Heart right ventricle (tissue), 16 donors: ENCODE results near the gene ALPG. TPM values are rescaled to one million over a fixed set of nuclear protein-coding genes. Genes with fewer than 3 reads are reported as not detected.
"Not testable (repeated sequence)": the region's sequence is repeated elsewhere in the genome, so short reads cannot be mapped to it uniquely, and the experiment has no call there.

Source experiments
- ATAC-seq, 8 donors: fragments of 200-7000 bp; cut with Tn5 transposase; one replicate each; pipeline ENCODE4 v1.9.1; 2020; ENCODE audit warnings: mild to moderate bottlenecking in 8 of 8, moderate library complexity in 8 of 8, moderate number of reproducible peaks in 1 of 8
- DNase-seq, 2 donors: peaks; one replicate each; pipeline ENCODE4 v3.0.0-alpha.2; 2020
- H3K27ac ChIP-seq, 10 donors: fragments of 200-600 bp; sonication (generic) in 2 of 10; one replicate each; pipeline versions ENCODE4 v1.5.0 to v1.8.0; 2020 to 2022; ENCODE audit warnings: mild to moderate bottlenecking in 3 of 10
- H3K27me3 ChIP-seq, 7 donors: fragments of 200-600 bp; one replicate each; pipeline ENCODE4 v1.8.0; 2021 to 2022; ENCODE audit warnings: mild to moderate bottlenecking in 2 of 7
- H3K36me3 ChIP-seq, 9 donors: fragments of 200-600 bp; sonication (generic) in 1 of 9; one replicate each; pipeline versions ENCODE4 v1.5.0 to v1.8.0; 2020 to 2022; ENCODE audit warnings: mild to moderate bottlenecking in 2 of 9
- H3K4me1 ChIP-seq, 9 donors: fragments of 200-600 bp; sonication (generic) in 1 of 9; one replicate each; pipeline versions ENCODE4 v1.5.0 to v1.8.0; 2020 to 2022; ENCODE audit warnings: mild to moderate bottlenecking in 4 of 9
- H3K4me3 ChIP-seq, 10 donors: fragments of 200-600 bp; sonication (generic) in 2 of 10; one replicate each; pipeline versions ENCODE4 v1.5.0 to v1.8.0; 2020 to 2022; ENCODE audit warnings: mild to moderate bottlenecking in 7 of 10, moderate library complexity in 2 of 10
- H3K9me3 ChIP-seq, 11 donors: fragments of 200-600 bp in 10 of 11; sonication (generic) in 2 of 11; one replicate each; pipeline versions ENCODE4 v1.5.0 to v1.8.0; 2013 to 2022; ENCODE audit warnings: mild to moderate bottlenecking in 2 of 11, control low read depth in 1 of 11, moderate library complexity in 1 of 11
- WGBS, 2 donors: extraction: QIAGEN DNeasy Blood & Tissue Kit; methylation state at CpG; one replicate each; pipeline ENCODE4 v1.1.7; 2013; ENCODE audit warnings: inconsistent platforms in 1 of 2; 5-methylcytosine and 5-hydroxymethylcytosine counted together
- intact Hi-C, 10 donors: fragments of 100-400 bp; cut with DNase I; formaldehyde crosslinking; loops; one replicate each; pipeline versions ENCODE4 v1.11.1 to v1.14.2; 2022
- polyA plus RNA-seq, 2 donors: library from polyadenylated mRNA; stranded (reverse); fragments of 200-250 nt; gene quantifications; one replicate each; pipeline ENCODE4 v1.2.3, GENCODE V29; 2013
- total RNA-seq, 10 donors: library from RNA; stranded (reverse); fragmentation: NEBNext Ultra II Directional in 3 of 10; extraction: Animal tissue kit (Norgen Biotek cat#: 25700) in 3 of 10; gene quantifications; one replicate each; pipeline versions ENCODE4 v1.2.1 to v1.2.4, GENCODE V29; 2021 to 2023
- TF ChIP-seq, protein P1 (sequence below), 9 donors: fragments of 200-600 bp; sonication (generic) in 2 of 9; IDR thresholded peaks; one replicate each; pipeline versions ENCODE4 v1.5.0 to v1.8.0; 2021 to 2022; ENCODE audit warnings: antibody characterized with exemption in 9 of 9, mild to moderate bottlenecking in 5 of 9, moderate library complexity in 1 of 9
- donor health status: Arrhythmogenic right ventricular cardiomyopathy.
- donor health status: ischemic (EF 13 %, LVEDD 7.1; RV severe dilation, severe dysfunction).
- donor health status: healthy with polysubstance abuse.
- donor health status: DM: no; HTN: yes; CAD: no.
- donor health status: DM: no; HTN: no; CAD: no.
- donor health status: ischemic (EF 25% LVEDD 6.9; RV normal size, moderate dysfunction).
- donor health status: ischemic (EF 25% LVEDD 5.7; RV mildly dilated, moderate dysfunction).
- donor health status: healthy.
- donor health status: DM: yes; HTN: yes; CAD: no.
- donor health status: Ischemic cardiomyopathy.
- donor health status: ischemic (EF 35%, LVEDD 5.7; RV mildly dilated, moderate dysfunction).
- donor health status: nonischemic (EF 11% LVEDD 7.7; RV severe dilation, severe dysfunction).
- donor health status: DM: yes; HTN: yes; CAD: no.
- donor health status: PGD.
- donor health status: ischemic (EF 29% LVEDD 5.4; RV normal size, mild dysfunction).
- donor health status: nonischemic (EF 23%, LVEDD 6.1; RV moderate dilation, normal function).

The ALPG gene
- total and polyA plus RNA-seq, 12 donors = not detected

DNA sequence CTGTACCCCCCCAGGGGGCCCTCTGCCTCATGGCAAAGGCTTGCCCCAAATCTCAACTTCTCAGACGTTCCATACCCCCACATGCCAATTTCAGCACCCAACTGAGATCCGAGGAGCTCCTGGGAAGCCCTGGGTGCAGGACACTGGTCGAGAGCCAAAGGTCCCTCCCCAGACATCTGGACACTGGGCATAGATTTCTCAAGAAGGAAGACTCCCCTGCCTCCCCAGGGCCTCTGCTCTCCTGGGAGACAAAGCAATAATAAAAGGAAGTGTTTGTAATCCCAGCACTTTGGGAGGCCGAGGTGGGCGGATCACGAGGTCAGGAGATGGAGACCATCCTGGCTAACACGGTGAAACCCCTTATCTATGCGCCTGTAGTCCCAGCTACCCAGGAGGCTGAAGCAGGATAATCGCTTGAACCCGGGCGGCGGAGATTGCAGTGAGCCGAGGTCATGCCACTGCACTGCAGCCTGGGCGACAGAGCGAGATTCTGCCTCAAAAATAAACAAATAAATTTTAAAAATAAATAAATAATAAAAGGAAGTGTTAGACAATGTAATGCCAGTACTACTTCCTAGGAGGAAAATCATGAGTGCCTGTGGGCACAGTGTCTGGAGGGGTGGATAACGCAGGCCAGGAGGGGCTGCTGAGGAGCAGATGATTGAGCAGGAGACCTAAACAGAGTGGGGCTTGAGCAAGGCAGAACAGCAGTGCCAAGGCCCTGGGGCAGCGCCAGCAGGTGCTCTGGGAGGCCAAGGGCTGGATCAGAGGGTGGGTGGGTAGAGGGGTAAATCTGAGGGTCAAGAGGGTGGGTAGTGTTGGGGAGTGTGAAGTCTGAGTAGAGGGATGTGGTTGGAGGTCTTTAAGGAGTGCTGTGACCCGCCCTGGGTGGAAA is 24.1 kb upstream of the ALPG start:
- Histone ChIP-seq H3K4me3 (no peak overlapping the region), H3K4me1 (peaks cover 0 to 15% (median 3%) of the 10 kb centered on the region in 9 donors), H3K27me3 (peaks cover 13 to 91% (median 72%) of the 10 kb centered on the region in 7 donors), H3K36me3 (no peaks in the 10 kb centered on the region), H3K9me3 (no peaks in the 10 kb centered on the region), H3K27ac (no peak overlapping the region)
- WGBS, 2 donors = 30 to 35% methylated on average over 18 of the region's 18 CpGs
- DNase-seq (no peak), ATAC-seq (no peak)
- intact Hi-C loops = no loop called here
- TF ChIP-seq, protein P1, sequence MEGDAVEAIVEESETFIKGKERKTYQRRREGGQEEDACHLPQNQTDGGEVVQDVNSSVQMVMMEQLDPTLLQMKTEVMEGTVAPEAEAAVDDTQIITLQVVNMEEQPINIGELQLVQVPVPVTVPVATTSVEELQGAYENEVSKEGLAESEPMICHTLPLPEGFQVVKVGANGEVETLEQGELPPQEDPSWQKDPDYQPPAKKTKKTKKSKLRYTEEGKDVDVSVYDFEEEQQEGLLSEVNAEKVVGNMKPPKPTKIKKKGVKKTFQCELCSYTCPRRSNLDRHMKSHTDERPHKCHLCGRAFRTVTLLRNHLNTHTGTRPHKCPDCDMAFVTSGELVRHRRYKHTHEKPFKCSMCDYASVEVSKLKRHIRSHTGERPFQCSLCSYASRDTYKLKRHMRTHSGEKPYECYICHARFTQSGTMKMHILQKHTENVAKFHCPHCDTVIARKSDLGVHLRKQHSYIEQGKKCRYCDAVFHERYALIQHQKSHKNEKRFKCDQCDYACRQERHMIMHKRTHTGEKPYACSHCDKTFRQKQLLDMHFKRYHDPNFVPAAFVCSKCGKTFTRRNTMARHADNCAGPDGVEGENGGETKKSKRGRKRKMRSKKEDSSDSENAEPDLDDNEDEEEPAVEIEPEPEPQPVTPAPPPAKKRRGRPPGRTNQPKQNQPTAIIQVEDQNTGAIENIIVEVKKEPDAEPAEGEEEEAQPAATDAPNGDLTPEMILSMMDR (IDR thresholded peaks at IDR 0.05) = no peak

DNA sequence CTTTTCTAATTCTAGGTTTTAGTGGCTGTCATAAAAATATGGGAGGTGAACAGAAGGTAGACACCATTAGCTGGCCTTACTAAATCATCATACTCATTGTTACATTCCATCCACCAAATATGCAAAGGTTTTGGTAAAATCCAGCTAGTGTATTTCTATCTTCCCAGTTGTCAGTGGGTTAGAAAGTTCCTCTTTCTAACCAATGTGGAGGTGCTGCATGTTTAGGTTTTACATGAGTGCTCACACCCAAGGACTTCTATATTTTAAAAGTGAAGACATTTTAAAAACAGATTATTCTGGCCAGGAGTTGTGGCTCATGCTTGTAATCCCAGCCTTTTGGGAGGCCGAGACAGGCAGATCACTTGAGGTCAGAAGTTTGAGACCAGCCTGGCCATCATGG is 22.2 kb upstream of the ALPG start:
- WGBS, 2 donors = 81 to 95% methylated on average over 1 of the region's 1 CpG
- Histone ChIP-seq H3K4me1 (peaks cover 0 to 24% (median 4%) of the 10 kb centered on the region in 9 donors), H3K27ac (no peak overlapping the region), H3K9me3 (no peaks in the 10 kb centered on the region), H3K4me3 (no peak overlapping the region), H3K27me3 (peaks cover 17 to 95% (median 89%) of the 10 kb centered on the region in 7 donors), H3K36me3 (no peaks in the 10 kb centered on the region)
- no peak for DNase-seq
- intact Hi-C loops = no loop called here
- no peak for ATAC-seq
- TF ChIP-seq, protein P1 (IDR thresholded peaks at IDR 0.05) = no peak

DNA sequence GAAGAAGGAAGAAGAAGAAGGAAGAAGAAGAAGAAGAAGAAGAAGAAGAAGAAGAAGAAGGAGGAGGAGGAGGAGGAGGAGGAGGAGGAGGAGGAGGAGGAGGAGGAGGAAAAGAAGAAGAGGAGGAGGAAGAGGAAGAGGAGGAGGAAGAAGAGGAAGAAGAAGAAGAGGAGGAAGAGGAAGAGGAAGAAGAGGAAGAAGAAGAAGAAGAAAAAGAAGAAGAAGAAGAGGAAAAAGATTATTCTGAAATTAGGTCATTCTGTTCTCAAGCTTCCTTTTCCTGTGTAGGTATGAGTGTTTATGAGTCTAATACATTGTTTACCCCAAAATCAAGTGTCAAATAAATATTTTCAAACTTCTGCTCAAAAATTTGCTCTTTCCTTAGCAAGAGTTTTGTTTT is 21.6 kb upstream of the ALPG start:
- DNase-seq, H3K4me3 ChIP-seq, intact Hi-C loops, H3K36me3 ChIP-seq, H3K9me3 ChIP-seq, H3K27ac ChIP-seq, ATAC-seq: not testable (repeated sequence)
- Histone ChIP-seq H3K27me3 (peaks cover 17 to 95% (median 91%) of the 10 kb centered on the region in 7 donors), H3K4me1 (peaks cover 0 to 24% (median 4%) of the 10 kb centered on the region in 9 donors)

DNA sequence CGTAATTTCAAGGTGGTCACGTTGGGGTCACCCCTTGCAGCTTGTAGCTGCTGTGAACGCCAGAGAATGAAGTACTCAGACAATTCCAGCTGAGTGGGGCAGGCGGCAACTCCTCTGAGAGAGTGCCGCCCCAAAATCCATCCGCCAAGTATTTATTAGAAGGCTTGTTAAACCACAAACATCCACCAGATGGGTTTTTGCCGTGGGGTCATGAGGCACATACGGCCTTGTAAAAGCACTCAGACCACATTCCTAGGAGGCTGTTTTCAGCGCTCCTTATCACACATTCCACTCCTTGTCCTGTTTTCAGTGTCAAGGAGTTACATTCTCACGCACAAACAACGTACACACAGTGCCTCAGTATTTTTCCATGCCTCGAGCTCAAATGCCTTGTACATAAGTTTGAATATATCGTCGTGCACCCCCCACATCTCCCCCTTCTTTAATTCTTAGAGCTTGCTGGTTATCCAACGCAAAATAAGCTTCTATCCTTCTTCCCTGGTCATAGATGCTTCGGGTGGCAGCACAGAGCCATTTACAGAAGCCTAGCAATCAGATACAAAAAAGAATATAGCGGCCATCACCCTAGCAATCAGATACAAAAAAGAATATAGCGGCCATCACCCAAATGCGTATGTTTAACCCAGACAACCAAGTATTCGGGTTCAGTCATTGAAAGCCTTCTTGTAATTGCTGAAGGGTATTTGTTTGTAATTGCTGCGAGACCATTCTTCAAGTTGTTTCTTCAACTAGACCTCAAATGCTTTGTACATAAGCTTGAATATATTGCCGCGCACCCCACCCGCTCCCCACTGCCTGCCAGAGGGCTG is 20.8 kb upstream of the ALPG start:
- peaks cover 17 to 98% (median 95%) of the 10 kb centered on the region in 7 donors for H3K27me3 ChIP-seq

More for the DNA sequence above, 20.8 kb upstream of the ALPG start:
- 11% methylated on average over 24 of the region's 24 CpGs for WGBS, 2 donors
- no peaks in the 10 kb centered on the region for H3K9me3 ChIP-seq
- no peak overlapping the region for H3K27ac ChIP-seq
- TF ChIP-seq, protein P1 (IDR thresholded peaks at IDR 0.05) = no peak
- H3K4me3 ChIP-seq = no peak overlapping the region
- H3K36me3 ChIP-seq = no peaks in the 10 kb centered on the region
- DNase-seq = no peak
- intact Hi-C loops = no loop called here
- H3K4me1 ChIP-seq = peaks cover 0 to 24% (median 4%) of the 10 kb centered on the region in 9 donors
- ATAC-seq = no peak
